NCI-H446 treated with DMSO at 0.1 percent for 48 hours (cell line): ENCODE results near the gene NPY2R.

Experiments used
- DNase-seq: peaks from one replicate; lab custom pipeline; 2025; lab: John Stamatoyannopoulos, UW

The NPY2R gene

DNA sequence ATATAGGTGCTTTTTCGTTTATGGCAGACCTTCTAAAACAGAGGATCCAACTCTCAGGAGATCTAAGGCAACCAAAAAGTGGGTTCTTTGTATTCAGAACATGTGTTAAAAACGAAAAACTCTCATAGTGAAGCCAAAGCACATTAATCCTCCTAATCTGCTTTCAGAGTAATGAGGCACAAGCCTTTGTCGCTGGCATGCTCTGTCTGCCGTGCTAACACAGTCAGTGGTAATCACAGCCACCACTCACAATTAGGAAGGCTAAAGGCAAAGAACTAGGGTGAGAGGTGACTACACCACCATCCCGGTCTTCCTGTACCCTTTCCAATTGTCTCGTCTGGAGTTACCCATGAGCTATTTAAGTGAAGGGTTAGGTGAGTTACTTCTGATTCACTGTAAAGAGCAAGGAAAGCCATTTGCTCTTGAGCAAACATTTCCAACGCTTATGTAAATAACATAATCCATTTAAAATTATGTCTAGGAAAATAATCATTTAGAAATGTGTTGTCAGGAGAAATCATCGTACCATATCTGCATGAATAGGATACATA lies 40.7 kb downstream of the NPY2R start:
- no peak for DNase-seq

DNA sequence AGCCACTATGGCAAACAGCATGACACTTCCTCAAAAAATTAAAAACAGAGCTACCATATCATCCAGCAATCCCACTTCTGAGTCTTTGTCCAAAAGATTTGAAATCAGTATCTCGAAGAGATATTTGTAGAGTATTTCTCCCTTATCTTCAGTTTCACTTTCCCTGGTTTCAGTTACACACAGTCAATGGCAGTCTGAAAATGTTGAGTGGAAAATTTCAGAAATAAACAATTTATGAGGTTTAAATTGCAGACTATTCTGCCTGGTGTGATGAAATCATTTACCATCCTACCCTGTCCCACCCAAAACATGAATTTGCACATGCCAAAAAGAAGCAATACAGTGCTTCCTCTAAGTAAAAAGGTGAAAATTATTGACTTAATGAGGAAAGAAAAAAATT lies 43.9 kb downstream of the NPY2R start:
- DNase-seq, result no peak

DNA sequence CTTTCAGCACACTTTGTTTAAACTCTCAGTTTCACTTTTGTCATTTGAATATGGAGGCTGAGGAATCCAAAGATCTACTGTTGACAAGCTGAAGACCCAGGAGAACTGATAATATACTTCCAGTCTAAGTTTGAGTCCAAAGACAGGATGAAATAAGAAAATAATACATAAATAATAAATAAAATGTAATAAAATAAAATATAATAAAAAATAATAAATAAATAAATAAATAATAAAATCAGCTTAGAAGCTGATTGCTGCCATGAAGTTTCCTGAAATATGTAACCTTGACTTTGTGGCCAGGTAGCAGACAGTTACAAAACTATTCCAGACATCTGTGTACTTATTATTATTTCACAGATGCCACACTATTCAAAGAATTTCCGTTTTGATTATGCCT lies 55.0 kb downstream of the NPY2R start:
- DNase-seq, result no peak

DNA sequence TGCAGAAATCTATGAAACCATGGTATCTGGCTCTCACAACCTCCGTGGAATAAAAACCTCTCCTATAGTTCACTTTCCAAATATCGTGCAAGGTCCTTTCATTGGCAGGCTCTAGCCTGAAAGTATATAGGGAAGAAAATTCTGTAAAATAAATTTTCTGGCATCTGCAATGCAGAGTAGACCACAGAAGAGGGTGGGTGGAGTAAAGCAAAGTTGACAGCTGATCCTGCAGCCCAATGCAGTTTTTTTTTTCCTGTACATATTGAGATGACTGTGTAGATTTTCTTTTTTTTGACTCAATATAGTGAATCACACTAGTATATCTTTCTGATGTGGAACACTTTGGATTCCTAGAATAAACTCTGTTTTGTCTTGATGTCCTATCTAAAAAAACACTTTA lies 56.7 kb downstream of the NPY2R start:
- DNase-seq, result no peak
